OCI-LY3 (cell line): Measurements from ENCODE around the gene CDC42EP2.

Experiments used
- H2AFZ ChIP-seq: fragments of 200-600, 300-600 bp; shearing (Covaris generic); 2 replicates; pipeline ENCODE4 v1.6.0; 2014; ENCODE audit warnings: antibody characterized with exemption, low read depth, low read length
- H3K27ac ChIP-seq: fragments of 200-600, 300-600 bp; sonication (generic); 2 replicates; pipeline ENCODE4 v1.5.1; 2014; ENCODE audit warnings: mild to moderate bottlenecking, low read length, moderate library complexity, mixed read lengths
- H3K27me3 ChIP-seq: fragments of 200-600, 300-600 bp; sonication (generic); 2 replicates; pipeline ENCODE4 v1.6.1; 2014; ENCODE audit warnings: low read depth, low read length, mixed read lengths
- H3K36me3 ChIP-seq: fragments of 200-600, 300-600 bp; sonication (generic); replicated peaks from 2 replicates; pipeline ENCODE3; 2014; ENCODE audit warnings: low read depth, low read length, mixed read lengths
- H3K4me1 ChIP-seq: fragments of 300-600, 200-600 bp; sonication (generic); 2 replicates; pipeline ENCODE4 v1.6.1; 2014; ENCODE audit warnings: low read length, mixed read lengths
- H3K4me2 ChIP-seq: fragments of 200-600, 300-600 bp; sonication (generic); 2 replicates; pipeline ENCODE4 v1.6.1; 2014; ENCODE audit warnings: low read length, mixed read lengths
- H3K4me3 ChIP-seq: fragments of 300-600, 200-600 bp; sonication (generic); 2 replicates; pipeline ENCODE4 v1.5.1; 2014; ENCODE audit warnings: antibody characterized with exemption, mild to moderate bottlenecking, low read length, moderate library complexity
- H3K79me2 ChIP-seq: fragments of 300-600, 200-600 bp; shearing (Covaris generic); 2 replicates; pipeline ENCODE4 v1.6.1; 2014; ENCODE audit warnings: mild to moderate bottlenecking, low read length, mixed read lengths
- H3K9ac ChIP-seq: fragments of 300-600, 200-600 bp; shearing (Covaris generic); 2 replicates; pipeline ENCODE4 v1.6.0; 2014; ENCODE audit warnings: mild to moderate bottlenecking, low read length, moderate library complexity
- H3K9me3 ChIP-seq: fragments of 200-600, 300-600 bp; shearing (Covaris generic); 2 replicates; pipeline ENCODE4 v1.6.1; 2014; ENCODE audit warnings: low read length, mixed read lengths; ENCODE audit not compliant: insufficient read depth
- H4K20me1 ChIP-seq: fragments of 200-600, 300-600 bp; sonication (generic); 2 replicates; pipeline ENCODE4 v1.6.1; 2016; ENCODE audit warnings: low read length, mixed read lengths; ENCODE audit not compliant: insufficient read depth
- CTCF ChIP-seq: fragments of 200-600, 300-600 bp; sonication (generic); IDR thresholded peaks from 2 replicates; pipeline ENCODE4 v1.5.1; 2014; ENCODE audit warnings: antibody characterized with exemption, low read length, low read depth
- EZH2phosphoT487 ChIP-seq: fragments of 200-600 bp; shearing (Covaris generic); IDR thresholded peaks from 2 replicates; pipeline ENCODE4 v1.6.1; 2018; ENCODE audit warnings: antibody characterized with exemption, mixed run types, low read depth

Gene CDC42EP2

GRCh38 chr11:65303555-65303954 lies 11.1 kb upstream of the CDC42EP2 start:
- H3K9me3 ChIP-seq, result no peaks in the 10 kb centered on the region
- H3K4me3 ChIP-seq, result no peak overlapping the region
- H3K9ac ChIP-seq, result no peak overlapping the region
- peaks cover 33% of the 10 kb centered on the region for H3K36me3 ChIP-seq
- H3K4me1 ChIP-seq, result peaks cover 6% of the 10 kb centered on the region
- H3K4me2 ChIP-seq, result no peak overlapping the region
- H2AFZ ChIP-seq, result no peak overlapping the region
- TF ChIP-seq CTCF (no peak), EZH2phosphoT487 (no peak)
- no peaks in the 10 kb centered on the region for H3K27me3 ChIP-seq
- no peak overlapping the region for H3K27ac ChIP-seq
- no peaks in the 10 kb centered on the region for H4K20me1 ChIP-seq
- no peaks in the 10 kb centered on the region for H3K79me2 ChIP-seq

- Histone ChIP-seq H3K79me2 (no peaks in the 10 kb centered on the region), H3K4me3 (no peak overlapping the region), H3K4me2 (no peak overlapping the region), H2AFZ (no peak overlapping the region), H3K9ac (no peak overlapping the region), H3K27ac (no peak overlapping the region), H3K4me1 (peaks cover 7% of the 10 kb centered on the region), H4K20me1 (no peaks in the 10 kb centered on the region), H3K9me3 (no peaks in the 10 kb centered on the region), H3K36me3 (peaks cover 28% of the 10 kb centered on the region), H3K27me3 (no peaks in the 10 kb centered on the region)
- TF ChIP-seq EZH2phosphoT487, result no peak
- no peak for TF ChIP-seq CTCF
Observed at GRCh38 chr11:65304110-65304509, 10.6 kb upstream of the CDC42EP2 start.

GRCh38 chr11:65304613-65305012 lies 10.1 kb upstream of the CDC42EP2 start:
- TF ChIP-seq CTCF (no peak), EZH2phosphoT487 (no peak)
- Histone ChIP-seq H3K4me2 (no peak overlapping the region), H3K79me2 (no peaks in the 10 kb centered on the region), H3K27me3 (no peaks in the 10 kb centered on the region), H3K27ac (no peak overlapping the region), H3K9me3 (no peaks in the 10 kb centered on the region), H2AFZ (no peak overlapping the region), H3K4me3 (no peak overlapping the region), H3K36me3 (peaks cover 27% of the 10 kb centered on the region), H3K9ac (no peak overlapping the region), H3K4me1 (peaks cover 7% of the 10 kb centered on the region), H4K20me1 (no peaks in the 10 kb centered on the region)

GRCh38 chr11:65305501-65306268 lies 9.0 kb upstream of the CDC42EP2 start:
- no peak overlapping the region for H3K4me3 ChIP-seq
- H2AFZ ChIP-seq, result no peak overlapping the region
- TF ChIP-seq CTCF (no peak), EZH2phosphoT487 (no peak)
- H3K9me3 ChIP-seq, result no peaks in the 10 kb centered on the region
- H3K9ac ChIP-seq, result no peak overlapping the region
- H3K27me3 ChIP-seq, result no peaks in the 10 kb centered on the region
- no peaks in the 10 kb centered on the region for H4K20me1 ChIP-seq
- H3K79me2 ChIP-seq, result no peaks in the 10 kb centered on the region
- H3K27ac ChIP-seq, result no peak overlapping the region
- peaks cover 7% of the 10 kb centered on the region for H3K4me1 ChIP-seq
- H3K4me2 ChIP-seq, result no peak overlapping the region
- peaks cover 24% of the 10 kb centered on the region for H3K36me3 ChIP-seq
